HL-60 (cell line): ENCODE data around the gene TRIM63.

ENCODE experiments used
- DNase-seq, 2 experiments: peaks; one replicate each; pipeline ENCODE4 v3.0.0-alpha.2; 2010 to 2020; ENCODE audit warnings: low read depth in 1 of 2, low spot score in 1 of 2
- H3K27ac ChIP-seq: fragments of 250-450 bp; sonication (Bioruptor Pico); replicated peaks from 2 replicates; pipeline ENCODE4 v1.5.1; 2020; ENCODE audit warnings: mild to moderate bottlenecking, moderate library complexity
- H3K27me3 ChIP-seq: fragments of 250-450 bp; sonication (Bioruptor Pico); 2 replicates; pipeline ENCODE4 v1.5.1; 2021; ENCODE audit warnings: mild to moderate bottlenecking, moderate library complexity; ENCODE audit not compliant: insufficient read depth, poor library complexity, severe bottlenecking
- H3K4me3 ChIP-seq: replicated peaks from 2 replicates; pipeline ENCODE4 v1.5.1; 2011; ENCODE audit warnings: mild to moderate bottlenecking, control low read depth, low read length; ENCODE audit not compliant: insufficient read depth
- CTCF ChIP-seq: IDR thresholded peaks from one replicate; pipeline ENCODE4 v1.5.1; 2011; ENCODE audit warnings: low read length, control low read depth, inconsistent platforms; ENCODE audit not compliant: insufficient read depth
- GABPA ChIP-seq: IDR thresholded peaks from 2 replicates; pipeline ENCODE4 v1.6.1; 2012; ENCODE audit warnings: low read depth
- POLR2AphosphoS5 ChIP-seq: IDR thresholded peaks from 2 replicates; pipeline ENCODE4 v1.6.1; 2012; ENCODE audit warnings: low read depth
- SPI1 ChIP-seq: IDR thresholded peaks from 2 replicates; pipeline ENCODE4 v1.6.1; 2012; ENCODE audit warnings: low read depth, mild to moderate bottlenecking, borderline replicate concordance
- TF ChIP-seq, protein P1 (sequence below): IDR thresholded peaks from 2 replicates; pipeline ENCODE4 v1.6.1; 2012; ENCODE audit warnings: low read depth; ENCODE audit not compliant: insufficient replicate concordance

TRIM63 gene

DNA sequence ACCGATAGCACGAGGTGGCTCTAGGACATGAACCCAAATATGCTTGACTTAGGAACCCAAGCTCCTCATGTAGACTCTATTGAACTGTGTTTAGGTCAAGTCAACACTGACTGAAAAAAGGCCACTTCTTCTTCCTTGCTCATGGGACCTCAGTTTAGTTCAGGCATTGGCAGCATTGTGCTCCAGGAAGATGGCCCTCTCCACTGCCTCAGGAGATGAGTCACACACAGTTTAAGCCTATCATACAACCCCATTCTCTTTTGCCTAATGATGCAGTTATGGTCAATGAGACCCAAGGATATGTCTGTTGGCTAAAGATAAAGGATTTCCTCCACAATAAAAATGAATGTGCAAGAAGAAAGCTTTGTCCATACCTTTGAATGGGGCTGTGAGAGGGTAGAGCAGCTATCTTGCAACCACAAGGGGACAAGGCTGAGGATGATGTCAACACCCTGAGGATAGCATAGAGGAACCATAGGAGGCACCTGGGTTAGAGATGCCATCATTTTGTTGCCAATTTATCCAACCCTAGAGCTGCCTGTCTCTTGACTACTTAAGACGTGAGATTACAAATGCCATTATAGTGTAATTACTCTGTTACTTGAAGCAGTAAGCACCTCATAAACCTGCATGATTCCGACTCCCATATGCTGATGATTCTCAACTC lies 3.0 kb upstream of the TRIM63 start:
- TF ChIP-seq GABPA (no peak), SPI1 (no peak), CTCF (no peak), POLR2AphosphoS5 (no peak)
- TF ChIP-seq, protein P1, sequence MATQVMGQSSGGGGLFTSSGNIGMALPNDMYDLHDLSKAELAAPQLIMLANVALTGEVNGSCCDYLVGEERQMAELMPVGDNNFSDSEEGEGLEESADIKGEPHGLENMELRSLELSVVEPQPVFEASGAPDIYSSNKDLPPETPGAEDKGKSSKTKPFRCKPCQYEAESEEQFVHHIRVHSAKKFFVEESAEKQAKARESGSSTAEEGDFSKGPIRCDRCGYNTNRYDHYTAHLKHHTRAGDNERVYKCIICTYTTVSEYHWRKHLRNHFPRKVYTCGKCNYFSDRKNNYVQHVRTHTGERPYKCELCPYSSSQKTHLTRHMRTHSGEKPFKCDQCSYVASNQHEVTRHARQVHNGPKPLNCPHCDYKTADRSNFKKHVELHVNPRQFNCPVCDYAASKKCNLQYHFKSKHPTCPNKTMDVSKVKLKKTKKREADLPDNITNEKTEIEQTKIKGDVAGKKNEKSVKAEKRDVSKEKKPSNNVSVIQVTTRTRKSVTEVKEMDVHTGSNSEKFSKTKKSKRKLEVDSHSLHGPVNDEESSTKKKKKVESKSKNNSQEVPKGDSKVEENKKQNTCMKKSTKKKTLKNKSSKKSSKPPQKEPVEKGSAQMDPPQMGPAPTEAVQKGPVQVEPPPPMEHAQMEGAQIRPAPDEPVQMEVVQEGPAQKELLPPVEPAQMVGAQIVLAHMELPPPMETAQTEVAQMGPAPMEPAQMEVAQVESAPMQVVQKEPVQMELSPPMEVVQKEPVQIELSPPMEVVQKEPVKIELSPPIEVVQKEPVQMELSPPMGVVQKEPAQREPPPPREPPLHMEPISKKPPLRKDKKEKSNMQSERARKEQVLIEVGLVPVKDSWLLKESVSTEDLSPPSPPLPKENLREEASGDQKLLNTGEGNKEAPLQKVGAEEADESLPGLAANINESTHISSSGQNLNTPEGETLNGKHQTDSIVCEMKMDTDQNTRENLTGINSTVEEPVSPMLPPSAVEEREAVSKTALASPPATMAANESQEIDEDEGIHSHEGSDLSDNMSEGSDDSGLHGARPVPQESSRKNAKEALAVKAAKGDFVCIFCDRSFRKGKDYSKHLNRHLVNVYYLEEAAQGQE, result no peak
- H3K27ac ChIP-seq, result no peak overlapping the region
- H3K27me3 ChIP-seq, result peaks cover 8% of the 10 kb centered on the region
- no peak for DNase-seq
- H3K4me3 ChIP-seq, result no peak overlapping the region

DNA sequence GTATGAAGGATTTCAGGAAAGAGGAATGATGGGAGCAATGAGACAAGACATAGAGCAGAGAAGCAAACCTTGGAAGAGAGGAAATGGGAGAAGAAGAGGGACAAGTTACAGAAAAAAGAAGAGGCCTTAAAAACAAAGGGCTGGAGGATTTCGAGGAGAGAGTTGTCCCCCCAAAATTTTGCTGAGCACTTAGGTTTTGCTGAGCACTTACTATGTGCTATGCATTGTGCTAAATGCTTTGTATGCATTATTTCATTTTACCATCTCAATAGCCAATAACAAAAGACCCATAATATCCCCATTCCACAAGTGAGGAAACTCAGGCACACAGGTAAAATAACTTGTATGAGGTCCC lies 2.5 kb upstream of the TRIM63 start:
- Histone ChIP-seq H3K27me3 (peaks cover 8% of the 10 kb centered on the region), H3K4me3 (no peak overlapping the region), H3K27ac (no peak overlapping the region)
- DNase-seq, result no peak
- no peak for TF ChIP-seq SPI1
- TF ChIP-seq, protein P1, result no peak
- no peak for TF ChIP-seq GABPA
- no peak for TF ChIP-seq CTCF
- TF ChIP-seq POLR2AphosphoS5, result no peak

GRCh38 chr1:26066857-26067256 lies 573 bp downstream of the TRIM63 start:
- TF ChIP-seq POLR2AphosphoS5 (no peak), GABPA (no peak), CTCF (no peak)
- TF ChIP-seq, protein P1, result no peak
- DNase-seq, result no peak

More at GRCh38 chr1:26066857-26067256, 573 bp downstream of the TRIM63 start:
- Histone ChIP-seq H3K27me3 (peaks cover 8% of the 10 kb centered on the region), H3K4me3 (no peak overlapping the region), H3K27ac (no peak overlapping the region)
